GM18517 (cell line): ENCODE data around the gene NBAS.
"Not testable (repeated sequence)": the region's sequence is repeated elsewhere in the genome, so short reads cannot be mapped to it uniquely, and the experiment has no call there.

Experiments
- ATAC-seq: cut with Tn5 transposase; IDR thresholded peaks from one replicate; pipeline ENCODE4 v1.9.1; 2021; ENCODE audit warnings: mild to moderate bottlenecking, moderate library complexity; ENCODE audit not compliant: unreplicated experiment

NBAS gene

DNA sequence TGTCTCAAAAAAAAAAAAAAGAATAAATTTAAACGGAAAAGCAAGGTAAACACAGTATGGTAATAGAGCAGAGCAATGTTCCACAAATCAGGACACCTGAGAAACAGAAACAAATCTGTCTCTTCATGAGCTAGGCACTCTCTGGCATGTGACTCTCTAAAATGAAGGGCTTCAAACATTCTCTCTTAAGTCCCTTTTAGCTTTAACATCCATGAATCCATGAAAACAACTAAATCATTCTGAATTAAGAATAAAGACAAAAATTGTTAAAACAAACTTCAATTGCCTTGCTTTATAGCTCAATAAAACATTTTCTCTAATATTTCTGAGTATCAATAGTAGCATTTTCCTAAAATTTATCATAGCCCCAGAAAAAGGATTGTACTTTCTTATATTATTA lies 132.1 kb downstream of the NBAS start:
- ATAC-seq, result no peak

- no peak for ATAC-seq
Measured at GRCh38 chr2:15427987-15428386, 133.1 kb downstream of the NBAS start.

DNA sequence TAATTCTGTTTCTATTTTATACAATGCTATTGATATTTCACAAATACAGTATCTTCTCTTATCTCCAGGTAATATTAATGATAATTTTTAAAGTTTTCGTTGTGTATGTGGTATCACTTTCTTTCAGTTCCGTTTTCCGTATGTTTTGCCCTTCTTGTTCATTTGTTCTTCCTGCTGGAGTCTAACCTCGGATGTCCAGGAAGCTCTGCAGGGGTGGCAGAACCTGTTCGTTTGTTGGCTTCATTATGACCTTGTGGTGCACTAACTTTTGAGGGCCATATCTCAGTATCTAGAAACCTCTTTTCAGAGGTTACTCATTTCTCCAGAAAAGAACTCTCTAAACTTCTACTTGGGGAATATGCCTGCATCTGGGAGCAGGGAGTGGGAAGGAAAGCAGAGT lies 134.5 kb downstream of the NBAS start:
- no peak for ATAC-seq

- no peak for ATAC-seq
Measured at GRCh38 chr2:15425712-15426111, 135.4 kb downstream of the NBAS start.

DNA sequence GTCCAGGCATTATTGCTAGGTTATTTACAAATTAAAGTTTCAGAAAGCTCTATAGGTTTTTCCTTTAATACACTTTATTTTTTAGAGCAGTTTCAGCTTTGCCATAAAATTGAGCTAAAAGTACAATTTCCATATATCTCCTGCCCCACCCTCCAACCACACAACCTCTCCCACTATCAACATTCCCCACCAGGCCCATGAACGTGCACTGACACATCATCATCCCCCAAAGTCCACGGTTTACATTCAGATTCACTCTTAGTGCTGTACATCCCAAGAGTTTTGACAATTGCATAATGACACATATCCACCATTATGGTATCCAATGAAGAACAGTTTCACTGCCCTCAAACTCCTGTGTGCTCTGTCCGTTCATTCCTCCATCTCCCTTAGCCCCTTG lies 139.4 kb downstream of the NBAS start:
- no peak for ATAC-seq

DNA sequence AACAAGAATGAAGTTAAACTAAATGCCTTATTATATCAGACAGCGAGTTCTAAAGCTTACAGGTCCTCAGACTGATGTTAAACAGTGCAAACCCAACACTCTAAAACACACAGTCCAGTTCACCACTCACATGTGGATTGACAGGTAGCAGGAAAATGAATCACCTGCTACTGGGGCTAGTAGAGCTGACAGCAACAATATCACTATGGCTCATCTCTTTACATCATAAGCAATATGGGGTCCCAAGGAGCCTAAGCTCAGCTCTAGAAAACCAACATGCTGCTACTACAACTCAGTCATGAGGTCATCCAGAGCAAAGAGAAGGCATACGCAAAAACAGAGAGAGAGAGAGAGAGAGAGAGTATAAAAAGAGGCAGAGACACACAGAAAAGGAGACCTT lies 145.4 kb downstream of the NBAS start:
- no peak for ATAC-seq

- ATAC-seq, result no peak
Measured at GRCh38 chr2:15412779-15413178, 148.4 kb downstream of the NBAS start.

DNA sequence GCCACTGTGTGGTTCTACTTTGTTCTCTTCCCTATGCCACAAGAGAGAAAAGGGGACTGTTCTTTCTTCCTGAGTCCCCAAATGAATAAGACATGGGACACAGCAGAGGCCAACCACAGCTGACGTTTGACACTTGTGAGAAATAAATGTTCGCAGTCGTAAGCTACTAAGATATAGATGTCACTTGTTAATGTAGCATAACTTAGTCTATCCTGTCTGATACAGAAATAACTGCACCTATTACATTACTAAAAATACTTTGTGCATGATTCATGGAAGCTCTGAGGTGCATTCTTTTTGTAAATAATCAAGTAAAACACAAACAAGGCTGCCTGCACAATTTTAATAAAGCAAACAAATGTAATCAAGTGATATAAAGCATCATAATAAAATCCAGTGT lies 148.8 kb downstream of the NBAS start:
- ATAC-seq, result no peak

DNA sequence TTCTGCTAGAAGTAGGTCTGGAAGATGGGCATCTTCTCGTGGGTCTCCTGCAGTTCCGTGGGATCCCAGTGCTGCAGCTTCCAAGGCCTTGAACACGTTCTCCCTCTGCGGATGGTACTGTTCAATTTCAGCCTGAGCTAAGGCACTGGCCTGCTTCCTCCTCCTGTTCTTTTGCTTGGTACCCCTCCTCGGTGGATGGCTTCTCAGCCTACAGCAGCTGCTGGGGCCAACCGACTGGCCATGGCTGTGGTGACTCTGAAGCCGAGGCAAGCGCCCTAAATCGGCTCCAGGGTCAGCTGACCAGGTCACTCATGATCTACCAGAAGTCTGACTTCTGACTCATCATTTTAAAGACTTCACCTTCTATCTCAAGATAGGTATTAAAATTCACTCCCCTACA lies 150.2 kb downstream of the NBAS start:
- no peak for ATAC-seq

GRCh38 chr2:15408759-15409158 lies 152.4 kb downstream of the NBAS start:
- ATAC-seq, result no peak

DNA sequence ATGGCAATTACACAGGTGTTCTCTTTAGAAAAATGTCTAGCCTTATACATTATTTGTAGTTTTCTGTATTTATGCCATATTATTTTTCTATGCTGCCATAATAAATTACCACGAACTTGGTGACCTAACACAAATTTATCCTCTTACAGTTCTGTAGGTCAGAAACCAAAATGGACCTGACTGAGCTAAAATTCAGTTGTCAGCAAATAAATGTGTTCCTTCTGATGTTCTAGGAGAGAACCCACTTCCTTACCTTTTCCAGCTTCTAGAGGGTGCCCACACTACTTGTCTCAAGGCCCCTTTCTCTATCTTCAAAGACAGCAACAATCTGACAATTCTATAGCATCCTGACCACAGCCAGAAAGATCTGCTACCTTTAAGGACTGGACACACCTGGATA lies 153.5 kb downstream of the NBAS start:
- no peak for ATAC-seq

DNA sequence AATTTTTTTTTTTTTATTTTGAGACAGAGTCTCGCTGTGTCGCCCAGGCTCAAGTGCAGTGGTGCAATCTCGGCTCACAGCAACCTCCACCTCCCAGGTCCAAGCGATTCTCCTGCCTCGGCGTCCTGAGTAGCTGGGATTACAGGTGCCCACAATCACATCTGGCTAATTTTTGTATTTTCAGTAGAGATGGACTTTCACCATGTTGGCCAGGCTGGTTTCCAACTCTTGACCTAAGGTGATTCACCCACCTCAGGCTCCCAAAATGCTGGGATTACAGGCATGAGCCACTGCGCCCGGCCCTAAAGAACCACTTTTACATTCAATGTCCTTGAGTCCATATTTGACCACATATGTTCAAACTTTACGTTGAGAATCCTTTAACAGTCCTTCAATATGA lies 156.6 kb downstream of the NBAS start:
- not testable (repeated sequence) for ATAC-seq

DNA sequence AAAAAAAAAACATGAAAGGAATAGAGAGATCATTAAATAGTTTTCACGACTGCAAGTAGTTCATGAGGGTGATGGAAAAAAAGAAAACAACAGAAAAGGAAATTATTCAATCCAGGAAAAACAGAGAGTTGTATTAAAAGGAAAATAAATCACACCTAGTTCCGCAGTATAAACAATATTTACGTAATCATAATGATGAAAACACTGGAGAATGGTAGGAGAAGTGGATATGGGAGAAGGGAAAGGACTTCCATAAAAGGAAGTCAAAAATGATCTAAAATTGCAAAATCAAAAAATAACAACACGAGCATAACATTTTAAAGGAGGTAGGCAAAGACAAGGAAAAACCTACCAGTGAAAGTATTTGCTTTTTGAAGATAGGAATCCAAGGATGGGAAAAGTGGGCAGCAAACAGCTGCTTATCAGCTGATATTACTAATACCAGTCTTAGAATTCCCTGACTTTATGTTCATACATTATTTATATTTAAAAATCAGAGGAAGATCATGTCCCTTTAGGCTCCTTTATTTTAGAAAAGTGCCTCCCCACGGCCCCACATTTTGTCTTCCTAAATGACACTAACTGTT lies 160.8 kb downstream of the NBAS start:
- no peak for ATAC-seq

DNA sequence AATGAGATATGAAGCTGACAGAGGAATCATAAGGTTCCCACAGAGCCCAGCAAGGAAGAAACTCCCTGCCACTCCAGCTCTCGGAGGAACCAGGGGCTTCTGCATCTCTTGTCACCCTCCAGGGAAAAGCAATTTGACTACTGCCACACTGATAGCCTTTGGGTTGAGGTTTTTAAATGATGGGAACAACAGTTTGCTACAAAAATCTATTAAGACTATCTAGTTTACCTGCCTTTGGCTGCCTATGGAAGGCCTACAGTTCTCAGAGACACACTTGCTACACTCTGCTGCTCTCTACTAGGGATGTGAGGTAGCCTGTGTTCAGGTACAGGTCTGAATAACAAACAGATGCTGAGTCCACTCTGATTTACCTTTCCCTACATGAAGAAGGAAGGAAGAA lies 161.9 kb downstream of the NBAS start:
- no peak for ATAC-seq

- no peak for ATAC-seq
Measured at GRCh38 chr2:15391751-15392150, 169.4 kb downstream of the NBAS start.

DNA sequence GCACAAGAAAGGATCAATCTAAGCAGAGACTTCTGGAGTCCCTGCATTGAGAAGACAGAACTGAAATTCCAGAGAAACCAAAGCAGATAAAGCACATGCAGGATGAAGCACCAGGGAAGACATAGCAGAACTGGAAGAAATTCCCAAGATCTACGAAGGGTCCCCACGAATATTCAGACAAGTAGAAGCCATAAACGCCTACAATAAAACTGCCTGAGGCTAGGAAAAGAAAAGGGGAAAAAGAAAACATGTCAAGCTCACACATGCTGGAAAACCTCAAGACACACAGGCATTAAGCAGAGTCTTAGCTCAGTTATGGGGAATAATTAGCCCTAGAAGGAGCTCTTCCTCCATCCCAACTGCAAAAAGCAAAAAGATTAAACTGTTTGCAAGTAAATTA lies 171.2 kb downstream of the NBAS start:
- no peak for ATAC-seq

DNA sequence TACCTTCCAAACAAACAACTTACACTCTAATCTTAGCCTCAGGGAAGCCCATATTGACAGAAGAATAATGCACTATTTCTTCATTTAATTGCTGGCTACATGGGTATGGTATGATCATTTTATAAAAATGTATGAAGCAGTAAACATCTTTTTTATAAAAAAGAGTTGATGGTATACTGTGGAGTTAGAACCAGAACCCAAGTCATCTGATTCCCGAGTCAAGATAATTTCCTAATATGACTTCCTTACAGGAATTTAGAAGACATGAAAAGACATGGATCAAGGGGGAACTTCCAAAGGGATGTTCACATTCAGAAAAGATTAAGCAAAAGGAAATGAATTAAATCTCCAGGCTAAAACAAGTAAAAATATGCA lies 171.8 kb downstream of the NBAS start:
- ATAC-seq, result no peak

DNA sequence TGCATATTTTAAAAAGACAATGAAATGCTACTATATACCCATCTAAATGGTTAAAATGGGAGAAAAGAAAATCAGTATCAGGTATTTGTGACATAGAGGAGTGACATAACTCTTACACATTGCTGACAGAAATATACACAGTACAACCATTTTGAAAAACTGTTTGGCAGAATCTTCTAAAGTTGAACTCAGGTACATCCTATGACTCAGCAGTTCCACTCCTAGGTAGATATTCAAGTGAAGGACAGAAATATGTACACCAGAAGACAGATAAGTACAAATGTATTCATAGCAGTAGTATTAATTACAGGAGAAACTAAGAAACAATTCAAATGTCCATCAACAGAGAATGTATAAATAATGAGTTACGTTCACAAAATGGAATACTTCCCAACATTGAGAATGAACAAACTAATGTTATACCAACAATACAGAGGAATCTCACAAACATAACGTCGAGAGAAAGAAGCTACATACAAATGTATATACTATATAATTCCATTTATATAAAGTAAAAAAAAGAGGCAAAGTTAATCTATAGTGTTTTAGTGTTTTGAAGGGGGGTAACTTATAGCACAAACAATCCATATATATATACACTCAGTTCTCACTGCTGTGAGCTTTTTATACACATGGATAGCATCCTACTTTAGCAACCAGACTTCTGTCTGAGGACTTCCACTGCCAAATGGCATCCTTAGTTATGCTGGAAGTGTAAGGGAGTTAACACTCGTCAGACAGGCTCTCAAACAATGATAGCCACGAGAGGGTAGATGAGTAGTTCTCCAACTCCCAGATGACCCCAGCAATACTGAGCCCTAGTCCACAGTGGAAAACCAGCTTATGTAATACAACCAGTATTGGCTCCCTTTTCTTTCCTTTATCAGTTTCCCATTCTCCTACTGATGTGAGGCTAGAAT lies 172.5 kb downstream of the NBAS start:
- ATAC-seq, result no peak

DNA sequence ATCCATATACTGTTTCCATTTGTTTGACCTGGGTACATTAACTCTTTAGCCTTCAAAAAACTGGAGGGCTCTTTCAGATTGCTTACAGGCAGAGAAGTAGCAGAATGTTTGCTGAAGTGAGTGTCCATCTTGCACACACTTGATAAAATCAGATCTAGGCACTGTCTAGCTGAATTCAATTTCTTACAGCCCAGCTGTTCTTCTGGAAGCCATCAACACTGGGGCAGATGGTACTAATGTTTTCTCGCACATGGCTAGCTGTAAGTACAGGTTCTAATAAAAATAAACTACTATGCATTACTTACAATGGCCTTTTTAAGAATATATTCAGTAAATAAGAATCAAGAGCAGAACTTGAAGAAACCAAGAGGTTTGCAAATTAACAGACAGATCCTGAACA lies 175.9 kb downstream of the NBAS start:
- no peak for ATAC-seq

DNA sequence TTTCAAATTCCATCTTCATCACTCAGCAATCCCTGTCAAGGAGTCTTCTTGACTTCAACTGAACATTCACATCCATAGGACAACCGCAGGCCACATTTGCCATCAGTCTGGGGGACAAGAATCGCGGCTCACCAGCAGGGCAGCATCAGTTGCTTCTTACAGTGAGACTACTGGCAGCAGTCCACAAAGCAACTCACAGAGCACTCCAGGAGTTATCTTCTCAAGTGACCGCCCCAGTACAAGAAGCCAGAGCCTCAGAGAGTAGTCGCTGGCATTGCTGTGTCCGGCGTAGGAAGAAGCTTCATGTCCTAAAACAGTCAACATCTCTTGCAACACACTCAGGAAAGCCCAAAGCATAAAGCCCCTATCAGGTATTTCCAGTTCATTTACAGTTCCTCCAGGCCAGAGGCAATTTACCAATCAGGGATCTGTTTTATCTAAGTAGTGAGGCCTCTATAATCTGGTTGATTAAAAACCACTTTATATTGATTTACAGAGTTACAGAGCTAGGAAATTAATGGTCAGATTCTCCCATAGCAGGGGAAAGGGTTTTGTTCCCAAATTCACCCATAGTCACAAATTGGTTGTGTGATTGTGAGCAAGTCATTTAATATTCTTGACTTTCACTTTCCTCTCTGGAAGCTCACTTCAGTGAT lies 177.3 kb downstream of the NBAS start:
- ATAC-seq, result no peak

DNA sequence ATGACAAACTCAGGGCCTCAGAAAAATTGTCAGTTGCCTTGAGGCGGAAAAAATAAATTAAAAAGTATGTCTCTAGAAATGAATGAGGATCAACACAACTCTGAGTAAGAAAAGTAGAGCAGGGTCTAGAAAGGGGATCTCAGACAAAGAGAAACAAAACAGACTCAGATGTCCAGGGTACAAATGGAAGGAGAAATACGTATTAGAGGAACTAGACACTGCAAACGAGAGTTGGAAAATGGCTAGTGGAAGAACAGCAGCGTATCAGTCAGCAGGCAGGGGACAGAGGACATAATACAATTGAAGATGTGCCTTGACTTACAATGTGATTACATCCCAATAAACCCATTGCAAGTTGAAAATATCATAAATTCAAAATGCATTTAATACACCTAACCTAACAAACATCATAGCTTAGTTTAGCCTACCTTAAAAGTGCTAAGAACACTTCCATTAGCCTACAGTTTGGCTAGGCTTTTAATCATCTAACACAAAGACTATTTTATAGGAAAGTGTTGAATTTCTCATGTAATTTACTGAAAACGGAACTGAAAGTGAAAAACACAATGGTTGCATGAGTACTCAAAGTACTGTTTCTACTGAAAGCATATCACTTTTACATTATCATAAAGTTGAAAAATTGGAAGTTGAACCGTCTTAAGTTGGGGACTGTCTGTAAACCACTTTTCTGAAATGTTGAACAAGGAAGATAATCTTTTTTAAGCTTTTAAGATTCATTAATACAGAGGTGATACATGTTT lies 182.8 kb downstream of the NBAS start:
- peak; percentile 74 for ATAC-seq
